ENCODE data around the gene CIC.

The CIC gene

DNA sequence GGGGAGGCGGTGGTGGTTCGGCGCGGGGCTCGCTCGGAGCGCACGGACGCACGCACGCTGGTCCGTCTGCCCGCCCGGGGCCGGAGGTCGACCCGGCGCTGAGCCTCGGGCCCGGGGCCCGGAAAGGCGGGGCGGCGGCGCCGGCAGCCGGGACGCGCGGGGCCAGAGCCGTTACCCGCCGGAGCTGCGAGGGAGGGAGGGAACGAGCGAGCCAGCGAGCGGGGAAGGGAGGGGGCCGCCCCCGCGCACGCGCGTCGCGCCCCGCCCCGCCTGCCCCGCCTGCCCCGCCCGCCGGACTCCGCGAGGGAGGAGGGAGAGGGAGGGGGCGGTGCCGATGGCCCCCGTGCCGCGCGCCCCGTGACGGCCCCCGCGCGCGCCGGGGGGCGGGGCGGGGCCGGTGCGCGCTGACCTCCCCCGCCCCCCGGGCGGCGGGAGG, 15.0 kb downstream of the CIC start:
- Histone ChIP-seq H3K4me1 (ENCODE audit: control insufficient read depth, insufficient read depth, low read length) (peaks cover 47% of the 10 kb centered on the region), H3K36me3 (ENCODE audit: control insufficient read depth, insufficient read depth, low read length) (peaks cover 24% of the 10 kb centered on the region), H3K27ac (ENCODE audit: insufficient read depth, low read depth, low read length, poor library complexity, severe bottlenecking) (peak overlapping the region; percentile 55), H3K27me3 (ENCODE audit: control insufficient read depth, insufficient read depth, low read length, poor library complexity, severe bottlenecking) (no peaks in the 10 kb centered on the region), H3K9me3 (ENCODE audit: control insufficient read depth, low read length) (no peaks in the 10 kb centered on the region), H3K4me3 (ENCODE audit: insufficient read depth, low read depth, low read length) (peak overlapping the region; percentile 43)
- WGBS, 2 experiments: 0 to 1% methylated on average over 76 of the region's 76 CpGs

DNA sequence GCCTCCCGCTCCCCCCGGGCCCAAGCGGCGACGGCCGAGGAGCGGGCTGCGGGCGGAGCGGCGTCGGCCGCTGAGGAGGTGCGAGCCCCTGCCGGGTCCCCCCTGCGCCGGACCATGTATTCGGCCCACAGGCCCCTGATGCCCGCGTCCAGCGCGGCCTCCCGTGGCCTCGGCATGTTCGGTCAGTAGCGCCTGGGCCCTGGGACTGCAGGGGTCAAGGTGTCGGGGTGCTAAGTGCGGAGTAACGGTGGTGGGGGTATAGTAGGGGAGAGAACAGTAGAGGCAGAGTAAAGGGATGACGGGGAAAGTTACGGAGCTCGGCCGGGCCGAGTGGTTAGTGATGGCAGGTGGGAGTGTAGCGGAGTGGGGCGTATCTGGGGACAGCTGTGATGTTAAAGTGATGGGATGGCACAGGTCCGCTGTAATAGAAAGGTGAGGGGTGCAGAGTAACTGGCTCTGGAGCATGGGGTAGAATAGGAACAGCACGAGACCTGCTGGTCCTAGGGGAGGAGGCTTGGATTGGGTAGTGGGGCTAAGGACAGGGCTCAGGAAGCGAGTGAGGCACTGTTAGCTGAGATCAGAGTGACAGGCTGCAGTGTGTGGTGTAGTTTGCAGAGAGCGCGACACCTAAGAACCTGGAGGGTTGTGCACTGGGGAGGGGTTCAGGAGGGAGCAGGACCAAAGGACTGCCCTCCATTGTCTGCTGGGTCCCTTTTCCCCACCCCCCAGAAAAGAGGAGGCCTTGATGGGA, 15.7 kb downstream of the CIC start:
- Histone ChIP-seq H3K4me1 (ENCODE audit: control insufficient read depth, insufficient read depth, low read length) (peaks cover 41% of the 10 kb centered on the region), H3K9me3 (ENCODE audit: control insufficient read depth, low read length) (no peaks in the 10 kb centered on the region), H3K36me3 (ENCODE audit: control insufficient read depth, insufficient read depth, low read length) (peaks cover 31% of the 10 kb centered on the region), H3K27me3 (ENCODE audit: control insufficient read depth, insufficient read depth, low read length, poor library complexity, severe bottlenecking) (no peaks in the 10 kb centered on the region), H3K27ac (ENCODE audit: insufficient read depth, low read depth, low read length, poor library complexity, severe bottlenecking) (no peak overlapping the region), H3K4me3 (ENCODE audit: insufficient read depth, low read depth, low read length) (peak overlapping the region; percentile 50)
- 2% methylated on average over 41 of the region's 41 CpGs for WGBS, 2 experiments

DNA sequence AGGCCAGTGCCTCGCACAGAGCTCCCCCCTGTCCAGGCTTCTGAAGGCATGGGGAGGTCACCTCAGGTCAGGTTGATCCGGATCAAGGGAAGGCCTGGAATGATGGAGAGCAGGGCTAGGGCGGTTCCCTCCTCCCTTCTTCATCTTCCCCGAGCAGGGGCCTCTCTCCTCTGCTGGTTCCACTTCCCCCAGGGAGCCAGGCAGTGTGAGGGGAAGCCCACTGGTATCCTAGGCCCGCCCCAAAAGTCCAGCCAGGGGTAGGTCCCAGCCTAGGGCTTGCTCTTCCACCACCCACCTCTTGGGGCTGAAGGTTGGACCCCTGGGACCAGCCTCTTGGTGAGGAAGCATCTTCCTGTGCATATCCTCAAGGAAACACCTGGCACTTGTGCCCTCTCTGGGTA, 16.5 kb downstream of the CIC start:
- peak overlapping the region; percentile 50 for H3K4me3 ChIP-seq (ENCODE audit: insufficient read depth, low read depth, low read length)
- WGBS, 2 experiments: 54 to 56% methylated on average over 5 of the region's 5 CpGs

DNA sequence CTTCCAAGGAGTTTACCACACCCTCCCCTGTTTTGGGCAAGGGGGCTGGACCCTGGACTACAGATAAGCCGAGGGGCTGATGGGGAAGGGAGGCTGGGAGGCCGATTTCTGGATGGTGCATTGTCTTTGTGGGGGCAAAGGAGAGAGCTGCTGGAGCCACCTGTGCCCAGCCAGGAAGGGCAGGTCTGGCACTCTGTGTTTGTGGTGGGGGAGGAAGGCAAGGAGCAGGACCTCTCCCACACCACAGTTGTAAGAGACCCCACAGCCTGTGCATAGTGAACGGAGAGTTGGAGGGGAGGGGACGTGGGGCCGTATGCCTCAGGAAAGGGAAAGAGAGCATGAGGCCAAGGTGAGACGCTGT, 16.9 kb downstream of the CIC start:
- Histone ChIP-seq H3K9me3 (ENCODE audit: control insufficient read depth, low read length) (no peaks in the 10 kb centered on the region), H3K27me3 (ENCODE audit: control insufficient read depth, insufficient read depth, low read length, poor library complexity, severe bottlenecking) (no peaks in the 10 kb centered on the region), H3K27ac (ENCODE audit: insufficient read depth, low read depth, low read length, poor library complexity, severe bottlenecking) (no peak overlapping the region), H3K36me3 (ENCODE audit: control insufficient read depth, insufficient read depth, low read length) (peaks cover 43% of the 10 kb centered on the region), H3K4me1 (ENCODE audit: control insufficient read depth, insufficient read depth, low read length) (peaks cover 41% of the 10 kb centered on the region), H3K4me3 (ENCODE audit: insufficient read depth, low read depth, low read length) (peak overlapping the region; percentile 50)
- WGBS, 2 experiments: 89 to 91% methylated on average over 6 of the region's 6 CpGs

More for the DNA sequence above, 16.5 kb downstream of the CIC start:
- Histone ChIP-seq H3K36me3 (ENCODE audit: control insufficient read depth, insufficient read depth, low read length) (peaks cover 39% of the 10 kb centered on the region), H3K4me1 (ENCODE audit: control insufficient read depth, insufficient read depth, low read length) (peaks cover 41% of the 10 kb centered on the region), H3K9me3 (ENCODE audit: control insufficient read depth, low read length) (no peaks in the 10 kb centered on the region), H3K27me3 (ENCODE audit: control insufficient read depth, insufficient read depth, low read length, poor library complexity, severe bottlenecking) (no peaks in the 10 kb centered on the region), H3K27ac (ENCODE audit: insufficient read depth, low read depth, low read length, poor library complexity, severe bottlenecking) (no peak overlapping the region)

DNA sequence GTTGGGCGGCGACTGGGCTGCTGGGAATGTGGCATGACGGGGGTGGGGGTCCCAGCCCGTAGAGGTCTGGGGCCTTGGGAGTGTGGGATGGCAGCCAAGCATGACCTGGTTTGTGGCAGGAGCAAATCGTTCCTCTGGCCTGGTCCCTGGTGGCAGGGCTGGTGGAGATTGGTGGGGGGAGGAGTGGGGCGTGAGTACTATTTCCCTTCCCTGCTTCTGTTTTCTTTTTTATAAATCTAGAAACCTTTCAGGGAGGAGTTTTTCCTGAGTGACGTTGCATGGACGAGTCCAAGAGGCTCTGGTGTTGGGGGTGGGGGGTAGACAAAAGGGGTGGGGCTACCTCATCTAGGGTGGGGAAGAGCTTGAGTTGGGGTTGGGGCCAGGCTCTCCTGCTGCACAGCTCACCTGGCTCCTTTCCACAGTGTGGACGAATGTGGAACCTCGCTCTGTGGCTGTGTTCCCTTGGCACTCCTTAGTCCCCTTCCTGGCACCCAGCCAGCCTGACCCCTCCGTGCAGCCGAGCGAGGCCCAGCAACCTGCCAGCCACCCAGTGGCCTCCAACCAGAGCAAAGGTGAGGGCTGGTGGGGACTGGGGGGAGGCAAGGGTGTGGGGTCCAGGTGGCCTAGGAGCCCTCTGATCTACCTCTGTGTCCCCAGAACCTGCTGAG, 17.4 kb downstream of the CIC start:
- H3K27me3 ChIP-seq (ENCODE audit: control insufficient read depth, insufficient read depth, low read length, poor library complexity, severe bottlenecking): no peaks in the 10 kb centered on the region
- 91 to 94% methylated on average over 13 of the region's 13 CpGs for WGBS, 2 experiments
- H3K27ac ChIP-seq (ENCODE audit: insufficient read depth, low read depth, low read length, poor library complexity, severe bottlenecking): no peak overlapping the region
- H3K9me3 ChIP-seq (ENCODE audit: control insufficient read depth, low read length): no peaks in the 10 kb centered on the region
- peaks cover 47% of the 10 kb centered on the region for H3K36me3 ChIP-seq (ENCODE audit: control insufficient read depth, insufficient read depth, low read length)
- H3K4me3 ChIP-seq (ENCODE audit: insufficient read depth, low read depth, low read length): no peak overlapping the region
- peaks cover 40% of the 10 kb centered on the region for H3K4me1 ChIP-seq (ENCODE audit: control insufficient read depth, insufficient read depth, low read length)

DNA sequence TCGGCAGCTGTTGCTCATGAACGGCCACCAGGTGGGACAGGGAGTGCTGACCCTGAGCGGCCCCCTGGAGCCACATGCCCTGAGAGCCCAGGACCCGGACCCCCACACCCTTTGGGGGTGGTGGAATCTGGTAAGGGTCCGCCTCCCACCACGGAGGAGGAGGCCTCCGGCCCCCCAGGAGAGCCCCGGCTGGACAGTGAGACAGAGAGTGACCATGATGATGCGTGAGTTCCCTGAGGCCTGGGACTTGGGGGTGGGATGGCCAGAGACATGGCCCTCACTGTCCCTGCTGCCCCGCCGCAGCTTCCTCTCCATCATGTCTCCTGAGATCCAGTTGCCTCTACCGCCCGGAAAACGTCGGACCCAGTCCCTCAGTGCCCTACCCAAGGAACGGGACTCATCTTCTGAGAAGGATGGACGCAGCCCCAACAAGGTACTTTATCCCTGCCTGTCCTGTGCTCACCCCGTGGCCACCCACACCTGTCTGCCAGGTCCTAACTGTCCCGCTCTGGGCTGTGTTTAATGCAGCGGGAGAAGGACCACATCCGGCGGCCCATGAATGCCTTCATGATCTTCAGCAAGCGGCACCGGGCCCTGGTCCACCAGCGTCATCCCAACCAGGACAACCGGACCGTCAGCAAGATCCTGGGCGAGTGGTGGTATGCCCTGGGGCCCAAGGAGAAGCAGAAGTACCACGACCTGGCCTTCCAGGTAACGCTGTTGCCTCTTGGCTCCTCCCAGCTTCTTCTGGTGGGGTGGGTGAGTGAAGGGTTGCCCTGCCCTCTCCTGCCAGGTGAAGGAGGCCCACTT, 18.2 kb downstream of the CIC start:
- Histone ChIP-seq H3K4me1 (ENCODE audit: control insufficient read depth, insufficient read depth, low read length) (peaks cover 36% of the 10 kb centered on the region), H3K36me3 (ENCODE audit: control insufficient read depth, insufficient read depth, low read length) (peaks cover 54% of the 10 kb centered on the region)
- 95 to 96% methylated on average over 30 of the region's 30 CpGs for WGBS, 2 experiments

DNA sequence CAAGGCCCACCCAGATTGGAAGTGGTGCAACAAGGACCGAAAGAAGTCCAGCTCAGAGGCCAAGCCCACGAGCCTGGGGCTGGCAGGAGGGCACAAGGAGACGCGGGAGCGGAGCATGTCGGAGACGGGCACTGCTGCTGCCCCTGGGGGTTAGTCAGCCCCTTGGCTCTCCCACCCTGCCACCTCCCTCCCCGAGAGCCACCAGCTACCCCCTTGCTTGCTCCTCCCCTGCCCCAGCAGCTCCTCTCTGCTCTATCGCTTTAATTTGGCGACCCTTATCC, 18.7 kb downstream of the CIC start:
- Histone ChIP-seq H3K4me1 (ENCODE audit: control insufficient read depth, insufficient read depth, low read length) (peaks cover 31% of the 10 kb centered on the region), H3K27ac (ENCODE audit: insufficient read depth, low read depth, low read length, poor library complexity, severe bottlenecking) (no peak overlapping the region), H3K4me3 (ENCODE audit: insufficient read depth, low read depth, low read length) (no peak overlapping the region), H3K9me3 (ENCODE audit: control insufficient read depth, low read length) (no peaks in the 10 kb centered on the region), H3K27me3 (ENCODE audit: control insufficient read depth, insufficient read depth, low read length, poor library complexity, severe bottlenecking) (no peaks in the 10 kb centered on the region), H3K36me3 (ENCODE audit: control insufficient read depth, insufficient read depth, low read length) (peaks cover 59% of the 10 kb centered on the region)
- 95 to 97% methylated on average over 10 of the region's 10 CpGs for WGBS, 2 experiments

More for the DNA sequence above, 18.2 kb downstream of the CIC start:
- no peaks in the 10 kb centered on the region for H3K27me3 ChIP-seq (ENCODE audit: control insufficient read depth, insufficient read depth, low read length, poor library complexity, severe bottlenecking)
- H3K4me3 ChIP-seq (ENCODE audit: insufficient read depth, low read depth, low read length): no peak overlapping the region
- H3K9me3 ChIP-seq (ENCODE audit: control insufficient read depth, low read length): no peaks in the 10 kb centered on the region
- no peak overlapping the region for H3K27ac ChIP-seq (ENCODE audit: insufficient read depth, low read depth, low read length, poor library complexity, severe bottlenecking)

DNA sequence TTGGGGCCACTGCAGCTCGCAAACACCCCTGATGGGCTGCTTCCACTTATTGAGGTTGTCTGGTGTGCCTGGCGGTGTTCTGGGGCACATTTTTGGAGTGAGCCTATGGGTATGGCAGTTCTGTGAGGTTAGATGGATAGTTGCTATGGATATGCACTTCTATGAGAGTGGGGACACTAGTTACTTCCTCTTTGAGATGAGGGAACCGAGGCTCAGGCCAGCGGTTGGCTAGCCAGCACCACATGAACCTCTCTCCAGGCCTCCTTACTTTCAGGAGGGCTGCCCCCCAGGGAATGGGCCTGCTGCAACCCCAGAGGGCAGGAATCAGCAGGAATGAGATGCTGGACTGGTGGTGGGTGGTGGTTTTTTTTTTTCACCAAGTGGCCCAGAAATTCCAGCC, 19.3 kb downstream of the CIC start:
- peaks cover 25% of the 10 kb centered on the region for H3K4me1 ChIP-seq (ENCODE audit: control insufficient read depth, insufficient read depth, low read length)
- peaks cover 64% of the 10 kb centered on the region for H3K36me3 ChIP-seq (ENCODE audit: control insufficient read depth, insufficient read depth, low read length)
- no peaks in the 10 kb centered on the region for H3K27me3 ChIP-seq (ENCODE audit: control insufficient read depth, insufficient read depth, low read length, poor library complexity, severe bottlenecking)
- WGBS, 2 experiments: 95 to 98% methylated on average over 4 of the region's 4 CpGs
- H3K9me3 ChIP-seq (ENCODE audit: control insufficient read depth, low read length): no peaks in the 10 kb centered on the region
- no peak overlapping the region for H3K27ac ChIP-seq (ENCODE audit: insufficient read depth, low read depth, low read length, poor library complexity, severe bottlenecking)
- no peak overlapping the region for H3K4me3 ChIP-seq (ENCODE audit: insufficient read depth, low read depth, low read length)

DNA sequence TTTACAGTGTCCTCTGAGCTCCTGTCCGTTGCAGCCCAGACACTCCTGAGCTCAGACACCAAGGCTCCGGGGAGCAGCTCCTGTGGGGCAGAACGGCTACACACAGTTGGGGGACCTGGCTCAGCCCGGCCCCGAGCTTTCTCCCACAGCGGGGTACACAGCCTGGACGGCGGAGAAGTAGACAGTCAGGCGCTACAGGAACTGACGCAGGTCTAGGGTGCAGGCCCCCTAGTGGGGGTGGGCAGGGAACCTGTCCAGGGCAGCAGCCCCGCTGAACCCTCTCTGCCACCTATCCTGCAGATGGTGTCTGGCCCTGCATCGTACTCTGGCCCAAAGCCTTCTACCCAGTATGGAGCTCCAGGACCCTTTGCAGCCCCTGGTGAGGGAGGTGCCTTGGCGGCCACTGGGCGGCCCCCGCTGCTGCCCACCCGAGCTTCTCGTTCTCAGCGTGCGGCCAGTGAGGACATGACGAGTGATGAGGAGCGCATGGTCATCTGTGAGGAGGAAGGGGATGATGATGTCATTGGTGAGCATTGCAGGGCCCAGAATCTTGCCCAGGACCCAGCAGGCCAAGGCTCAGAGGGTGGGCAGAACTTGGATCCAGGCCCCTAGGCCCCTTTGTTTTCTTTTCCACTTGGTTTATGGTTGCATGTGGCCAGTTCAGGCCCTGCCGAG, 20.0 kb downstream of the CIC start:
- Histone ChIP-seq H3K9me3 (ENCODE audit: control insufficient read depth, low read length) (no peaks in the 10 kb centered on the region), H3K4me3 (ENCODE audit: insufficient read depth, low read depth, low read length) (no peak overlapping the region), H3K27me3 (ENCODE audit: control insufficient read depth, insufficient read depth, low read length, poor library complexity, severe bottlenecking) (no peaks in the 10 kb centered on the region), H3K36me3 (ENCODE audit: control insufficient read depth, insufficient read depth, low read length) (peaks cover 64% of the 10 kb centered on the region), H3K4me1 (ENCODE audit: control insufficient read depth, insufficient read depth, low read length) (peaks cover 24% of the 10 kb centered on the region), H3K27ac (ENCODE audit: insufficient read depth, low read depth, low read length, poor library complexity, severe bottlenecking) (no peak overlapping the region)
- 96 to 97% methylated on average over 22 of the region's 22 CpGs for WGBS, 2 experiments
